CD4-positive, alpha-beta T cell treated with Interleukin-15 for 4 hours (primary cell): ENCODE results near the gene NCOA1.
"Not testable (repeated sequence)": the region's sequence is repeated elsewhere in the genome, so short reads cannot be mapped to it uniquely, and the experiment has no call there.

ENCODE experiments used
- DNase-seq: peaks from one replicate; pipeline ENCODE4 v3.0.0-alpha.2; 2020; ENCODE audit warnings: low spot score

NCOA1 gene

DNA sequence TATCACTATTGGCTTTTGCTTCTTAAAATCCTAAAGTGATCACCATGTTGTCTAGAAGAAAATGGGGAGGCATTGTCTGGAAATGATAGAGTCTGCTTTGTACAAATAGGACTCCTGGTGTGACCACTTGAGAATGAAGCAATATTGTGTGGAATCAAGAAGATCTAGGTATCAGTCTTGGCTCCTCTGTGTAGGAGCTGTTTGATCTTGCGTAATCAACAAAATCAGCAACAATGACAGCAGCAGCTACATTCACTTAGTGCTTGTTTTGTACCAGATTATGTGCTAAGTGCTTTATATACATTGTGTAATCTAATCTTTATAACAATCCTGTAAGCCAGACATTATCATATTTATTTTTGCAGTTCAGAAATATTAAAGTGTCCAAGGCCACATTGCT is 17.8 kb downstream of the NCOA1 start:
- no peak for DNase-seq

DNA sequence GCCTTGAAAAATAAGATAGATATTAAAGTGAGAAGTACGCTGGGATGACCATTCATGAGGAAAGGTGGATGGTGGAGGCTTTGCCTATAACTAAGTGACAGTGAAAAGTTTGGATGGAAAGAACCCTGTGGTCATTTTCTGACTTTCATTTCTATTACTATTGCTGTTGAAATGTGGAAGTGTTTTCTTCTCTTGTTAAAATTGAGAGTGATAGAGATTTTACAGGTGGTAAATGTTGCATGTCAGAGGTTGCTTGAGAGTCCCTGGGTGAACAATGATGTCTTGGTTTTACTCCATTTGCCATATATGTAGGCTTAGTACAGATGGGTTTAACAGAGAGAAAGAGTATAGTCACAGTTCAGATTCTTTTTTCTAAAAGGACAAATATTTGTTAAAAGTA is 18.4 kb downstream of the NCOA1 start:
- no peak for DNase-seq

DNA sequence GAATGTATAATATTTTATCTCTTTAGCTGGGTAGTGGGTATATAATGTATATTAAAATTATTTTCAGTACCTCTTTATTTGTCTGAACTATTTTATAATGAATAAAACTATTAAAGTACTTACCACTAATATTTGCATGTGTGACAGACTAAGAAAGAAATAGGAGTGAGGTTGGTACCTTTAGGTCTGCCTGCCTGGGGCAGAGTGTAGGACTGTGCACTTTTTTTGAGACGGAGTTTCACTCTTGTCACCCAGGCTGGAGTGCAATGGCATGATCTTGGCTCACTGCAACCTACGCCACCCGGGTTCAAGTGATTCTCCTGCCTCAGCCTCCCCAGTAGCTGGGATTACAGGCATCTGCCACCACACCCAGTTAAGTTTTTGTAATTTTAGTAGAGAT is 18.8 kb downstream of the NCOA1 start:
- DNase-seq: no peak

DNA sequence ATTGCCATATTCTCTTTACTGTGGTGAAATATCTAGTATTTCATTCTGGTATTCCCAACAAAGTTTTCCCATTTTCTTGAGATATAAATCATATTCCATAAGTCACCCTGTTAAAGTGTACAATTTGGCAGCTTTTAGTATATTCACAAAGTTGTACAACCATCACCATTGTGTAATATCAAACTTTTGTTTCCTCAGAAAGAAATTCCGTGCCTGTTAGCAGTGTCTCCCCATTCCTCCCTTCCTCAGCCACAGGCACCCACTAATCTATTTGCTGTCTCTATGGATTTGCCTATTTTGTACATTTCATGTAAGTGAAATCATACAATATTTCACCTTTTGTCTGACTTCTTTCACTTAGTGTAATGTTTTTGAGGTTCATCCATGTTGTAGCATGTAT is 19.7 kb downstream of the NCOA1 start:
- DNase-seq: no peak

DNA sequence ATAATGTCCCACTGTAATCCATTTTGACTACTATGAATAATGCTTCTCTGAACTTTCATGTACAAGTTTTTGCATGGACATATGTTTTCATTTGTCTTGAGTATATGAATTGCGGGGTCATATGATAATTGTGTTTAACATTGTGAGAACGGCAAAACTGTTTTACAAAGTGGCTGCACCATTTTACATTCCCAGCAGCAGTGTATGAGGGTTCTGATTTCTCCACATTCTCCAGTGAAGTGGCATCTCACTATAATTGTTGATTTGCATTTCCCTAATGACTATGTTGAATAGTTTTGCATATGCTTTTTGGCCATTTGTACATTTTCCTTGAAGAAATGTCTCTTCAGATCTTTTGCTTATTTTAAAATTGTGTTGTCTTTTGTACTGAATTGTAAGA is 20.1 kb downstream of the NCOA1 start:
- no peak for DNase-seq

- DNase-seq: no peak
These were observed 20.8 kb downstream of the NCOA1 start for GRCh38 chr2:24511894-24512293.

DNA sequence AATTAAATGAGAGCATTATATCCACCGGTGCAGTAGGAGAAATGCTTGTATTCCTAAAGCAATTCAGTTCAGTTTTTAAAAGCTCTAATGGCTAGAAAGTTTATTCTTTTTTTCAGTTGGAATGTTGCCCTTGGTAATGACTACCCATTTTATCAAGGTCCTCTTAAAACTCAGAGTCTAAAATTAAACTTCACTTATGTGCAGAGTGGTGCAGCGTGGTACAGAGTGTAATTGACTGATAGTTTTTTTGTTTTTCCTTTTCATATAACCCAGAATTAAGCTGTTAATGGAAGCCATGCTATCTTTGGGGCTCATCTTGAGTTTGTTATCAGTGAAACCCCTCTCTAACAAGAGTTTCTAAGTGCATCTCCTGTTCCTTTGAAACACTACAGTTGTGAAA is 21.4 kb downstream of the NCOA1 start:
- no peak for DNase-seq

GRCh38 chr2:24512831-24513230 is 21.8 kb downstream of the NCOA1 start:
- no peak for DNase-seq

- DNase-seq: no peak
These were observed 22.4 kb downstream of the NCOA1 start for GRCh38 chr2:24513281-24514071.

- no peak for DNase-seq
These were observed 23.8 kb downstream of the NCOA1 start for GRCh38 chr2:24514820-24515219.

GRCh38 chr2:24515335-24515734 is 24.3 kb downstream of the NCOA1 start:
- DNase-seq: no peak

DNA sequence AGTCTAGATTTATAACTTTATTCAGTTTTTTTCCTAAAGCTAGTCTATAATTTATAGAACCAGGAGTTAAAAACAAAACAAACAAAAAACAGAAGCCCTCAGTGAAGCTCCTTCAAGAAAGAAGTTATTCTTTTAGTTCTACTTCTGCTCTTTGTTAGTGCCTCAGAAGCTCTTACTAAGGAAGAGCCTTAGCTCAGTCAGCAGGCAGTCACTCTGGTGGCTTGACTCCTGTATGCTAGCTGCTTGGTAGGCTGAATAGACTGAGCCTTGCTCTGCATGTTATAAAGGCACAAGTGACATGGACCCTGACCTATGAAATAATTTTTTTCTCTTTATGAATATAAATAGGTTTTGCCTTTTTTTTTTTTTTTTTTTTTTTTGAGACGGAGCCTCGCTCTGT is 24.8 kb downstream of the NCOA1 start:
- no peak for DNase-seq

- DNase-seq: peak; percentile 10
These were observed 26.2 kb downstream of the NCOA1 start for GRCh38 chr2:24517247-24517646.

DNA sequence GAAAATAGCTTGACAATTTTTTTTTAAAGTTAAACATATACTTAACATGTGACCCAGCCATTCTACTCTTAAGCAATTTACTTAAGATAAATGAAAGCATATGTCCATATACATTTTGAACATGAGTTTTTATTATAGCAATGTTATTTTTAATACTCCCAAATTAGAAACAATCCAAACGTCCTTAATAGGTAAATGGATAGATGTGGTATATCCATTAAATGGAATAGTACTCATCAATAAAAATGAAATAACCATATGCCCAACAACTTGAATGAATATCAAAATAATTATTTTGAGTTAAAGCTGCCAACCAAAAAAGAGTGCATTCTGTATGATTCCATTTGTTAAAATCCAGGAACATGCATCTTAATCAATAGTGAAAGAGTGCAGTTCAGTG is 29.1 kb downstream of the NCOA1 start:
- no peak for DNase-seq

- no peak for DNase-seq
These were observed 30.3 kb downstream of the NCOA1 start for GRCh38 chr2:24521162-24521857.

DNA sequence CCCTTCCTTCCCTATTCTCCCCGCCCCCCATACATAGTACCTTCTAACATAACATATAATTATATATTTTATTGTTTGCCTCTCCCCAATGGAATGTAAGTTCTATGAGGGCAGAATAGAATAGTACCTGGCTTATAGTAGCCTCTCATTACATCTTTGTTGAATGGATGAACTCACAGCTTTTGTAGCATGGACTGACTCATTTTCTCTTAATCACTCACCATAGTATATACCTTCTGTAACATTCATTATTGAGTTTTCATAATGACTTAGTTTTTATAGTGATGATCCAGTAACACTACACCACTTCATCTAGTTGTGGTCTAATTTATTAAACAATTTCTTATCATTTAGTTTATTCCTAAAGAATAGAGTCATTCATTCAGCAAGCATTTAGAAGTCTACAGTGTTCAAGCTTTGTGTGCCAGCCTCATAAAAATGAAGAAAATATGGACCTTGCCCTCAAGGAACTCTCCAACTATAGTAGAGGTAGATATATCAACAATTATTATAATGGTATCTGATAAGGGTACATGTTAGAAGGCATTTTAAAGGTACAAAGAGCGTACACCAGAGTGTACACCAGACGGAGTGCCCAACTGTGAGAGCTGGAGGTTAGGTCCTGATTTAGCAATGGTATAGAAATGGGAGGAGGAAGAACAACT is 31.1 kb downstream of the NCOA1 start:
- no peak for DNase-seq

GRCh38 chr2:24527536-24527935 is 36.5 kb downstream of the NCOA1 start:
- DNase-seq: no peak

DNA sequence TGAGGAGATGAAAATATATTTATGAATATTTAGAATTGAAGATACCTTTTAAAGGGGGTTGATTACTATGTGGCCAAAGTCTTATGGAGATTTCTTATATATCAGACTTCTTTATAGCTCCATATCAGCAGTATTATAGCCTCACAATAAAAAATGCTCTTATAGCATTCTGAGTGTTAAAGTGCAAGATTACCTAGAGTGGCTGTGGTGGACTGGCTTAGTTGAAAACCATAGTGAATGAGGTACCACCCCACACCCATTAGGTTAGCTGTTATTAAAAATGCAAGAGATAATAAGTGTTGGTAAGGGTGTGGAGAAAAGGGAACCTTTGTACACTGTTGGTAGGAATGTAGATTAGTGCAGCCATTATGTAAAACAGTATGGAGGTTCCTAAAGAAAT is 39.7 kb downstream of the NCOA1 start:
- no peak for DNase-seq

DNA sequence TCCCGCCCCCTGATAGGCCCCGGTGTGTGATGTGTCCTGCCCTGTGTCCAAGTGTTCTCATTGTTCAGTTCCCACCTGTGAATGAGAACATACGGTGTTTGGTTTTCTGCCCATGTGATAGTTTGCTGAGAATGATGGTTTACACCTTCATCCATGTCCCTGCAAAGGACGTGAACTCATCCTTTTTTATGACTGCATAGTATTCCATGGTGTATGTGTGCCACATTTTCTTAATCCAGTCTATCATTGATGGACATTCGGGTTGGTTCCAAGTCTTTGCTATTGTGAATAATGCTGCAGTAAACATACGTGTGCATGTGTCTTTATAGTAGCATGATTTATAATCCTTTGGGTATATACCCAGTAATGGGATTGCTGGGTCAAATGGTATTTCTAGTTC is 40.6 kb downstream of the NCOA1 start:
- not testable (repeated sequence) for DNase-seq

DNA sequence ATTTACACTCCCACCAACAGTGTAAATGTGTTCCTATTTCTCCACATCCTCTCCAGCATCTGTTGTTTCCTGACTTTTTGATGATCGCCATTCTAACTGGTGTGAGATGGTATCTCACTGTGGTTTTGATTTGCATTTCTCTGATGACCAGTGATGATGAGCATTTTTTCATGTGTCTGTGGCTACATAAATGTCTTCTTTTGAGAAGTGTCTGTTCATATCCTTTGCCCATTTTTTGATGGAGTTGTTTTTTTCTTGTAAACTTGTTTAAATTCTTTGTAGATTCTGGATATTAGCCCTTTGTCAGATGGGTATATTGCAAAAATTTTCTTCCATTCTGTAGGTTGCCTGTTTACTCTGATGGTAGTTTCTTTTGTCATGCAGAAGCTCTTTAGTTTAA is 41.0 kb downstream of the NCOA1 start:
- DNase-seq: not testable (repeated sequence)

- not testable (repeated sequence) for DNase-seq
These were observed 42.5 kb downstream of the NCOA1 start for GRCh38 chr2:24533574-24533973.

DNA sequence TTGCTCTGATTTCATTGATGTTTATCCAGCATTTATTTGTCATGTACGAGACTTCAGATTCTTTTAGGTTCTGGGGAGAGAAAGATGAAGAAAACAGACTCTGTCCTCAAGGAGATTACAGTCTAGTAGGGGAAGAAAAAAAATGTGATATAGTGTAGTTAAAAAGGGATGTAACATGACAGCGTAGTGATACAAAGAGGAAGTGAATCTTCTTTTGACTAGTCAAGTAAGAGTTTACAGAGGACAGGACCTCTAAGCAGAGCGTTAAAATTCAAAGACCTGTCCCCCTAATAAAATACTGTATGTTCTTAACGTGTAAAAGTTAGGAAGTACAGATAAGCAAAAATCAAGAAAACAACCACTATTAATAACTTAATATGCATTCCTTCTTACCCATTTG is 47.7 kb downstream of the NCOA1 start:
- no peak for DNase-seq

- DNase-seq: no peak
These were observed 48.2 kb downstream of the NCOA1 start for GRCh38 chr2:24539258-24539657.
